Fibroblast of mammary gland (primary cell): ENCODE results near the gene SERINC1.

Source experiments
- DNase-seq: peaks from one replicate; pipeline ENCODE4 v3.0.0-alpha.2; 2010; ENCODE audit warnings: low read depth
- H3K4me3 ChIP-seq: 2 replicates; pipeline ENCODE4 v1.5.1; 2011; ENCODE audit warnings: low read depth, mild to moderate bottlenecking, low read length, moderate library complexity; ENCODE audit not compliant: control insufficient read depth
- TF ChIP-seq, protein P1 (sequence below): conservative IDR thresholded peaks from 2 replicates; pipeline ENCODE4 v1.5.1; 2011; ENCODE audit warnings: low read depth, low read length, inconsistent platforms; ENCODE audit not compliant: control insufficient read depth, insufficient read depth

The SERINC1 gene

GRCh38 chr6:122438975-122439374 is 32.6 kb downstream of the SERINC1 start:
- DNase-seq: no peak
- TF ChIP-seq, protein P1, sequence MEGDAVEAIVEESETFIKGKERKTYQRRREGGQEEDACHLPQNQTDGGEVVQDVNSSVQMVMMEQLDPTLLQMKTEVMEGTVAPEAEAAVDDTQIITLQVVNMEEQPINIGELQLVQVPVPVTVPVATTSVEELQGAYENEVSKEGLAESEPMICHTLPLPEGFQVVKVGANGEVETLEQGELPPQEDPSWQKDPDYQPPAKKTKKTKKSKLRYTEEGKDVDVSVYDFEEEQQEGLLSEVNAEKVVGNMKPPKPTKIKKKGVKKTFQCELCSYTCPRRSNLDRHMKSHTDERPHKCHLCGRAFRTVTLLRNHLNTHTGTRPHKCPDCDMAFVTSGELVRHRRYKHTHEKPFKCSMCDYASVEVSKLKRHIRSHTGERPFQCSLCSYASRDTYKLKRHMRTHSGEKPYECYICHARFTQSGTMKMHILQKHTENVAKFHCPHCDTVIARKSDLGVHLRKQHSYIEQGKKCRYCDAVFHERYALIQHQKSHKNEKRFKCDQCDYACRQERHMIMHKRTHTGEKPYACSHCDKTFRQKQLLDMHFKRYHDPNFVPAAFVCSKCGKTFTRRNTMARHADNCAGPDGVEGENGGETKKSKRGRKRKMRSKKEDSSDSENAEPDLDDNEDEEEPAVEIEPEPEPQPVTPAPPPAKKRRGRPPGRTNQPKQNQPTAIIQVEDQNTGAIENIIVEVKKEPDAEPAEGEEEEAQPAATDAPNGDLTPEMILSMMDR: no peak
- H3K4me3 ChIP-seq: no peak overlapping the region

GRCh38 chr6:122432816-122433215 is 38.8 kb downstream of the SERINC1 start:
- TF ChIP-seq, protein P1: no peak
- no peak for DNase-seq
- H3K4me3 ChIP-seq: no peak overlapping the region

- TF ChIP-seq, protein P1: no peak
- no peak for DNase-seq
- no peak overlapping the region for H3K4me3 ChIP-seq
Measured at GRCh38 chr6:122431780-122432179, 39.8 kb downstream of the SERINC1 start.

DNA sequence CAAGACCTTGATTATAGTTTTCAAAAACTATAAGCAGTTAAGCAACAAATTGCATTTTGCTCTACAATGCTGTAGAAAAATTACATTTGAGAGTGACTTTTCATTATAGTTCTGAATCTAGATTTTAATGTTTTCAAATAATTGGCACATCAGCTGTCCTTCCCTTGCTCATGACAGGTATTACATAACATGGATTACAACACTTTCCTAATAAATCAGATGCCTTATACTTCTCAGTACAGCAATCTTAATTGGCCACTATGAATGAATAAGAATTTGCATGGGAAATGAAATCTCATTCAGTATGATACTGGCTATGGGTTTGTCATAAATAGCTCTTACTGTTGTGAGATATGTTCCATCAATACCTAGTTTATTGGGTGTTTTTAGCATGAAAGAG is 42.3 kb downstream of the SERINC1 start:
- TF ChIP-seq, protein P1: no peak

GRCh38 chr6:122428781-122429180 is 42.8 kb downstream of the SERINC1 start:
- no peak for DNase-seq
- H3K4me3 ChIP-seq: no peak overlapping the region
- TF ChIP-seq, protein P1: no peak

More for the DNA sequence above, 42.3 kb downstream of the SERINC1 start:
- DNase-seq: no peak
- H3K4me3 ChIP-seq: no peak overlapping the region

GRCh38 chr6:122426597-122426996 is 45.0 kb downstream of the SERINC1 start:
- H3K4me3 ChIP-seq: no peak overlapping the region
- DNase-seq: no peak
- TF ChIP-seq, protein P1: no peak

DNA sequence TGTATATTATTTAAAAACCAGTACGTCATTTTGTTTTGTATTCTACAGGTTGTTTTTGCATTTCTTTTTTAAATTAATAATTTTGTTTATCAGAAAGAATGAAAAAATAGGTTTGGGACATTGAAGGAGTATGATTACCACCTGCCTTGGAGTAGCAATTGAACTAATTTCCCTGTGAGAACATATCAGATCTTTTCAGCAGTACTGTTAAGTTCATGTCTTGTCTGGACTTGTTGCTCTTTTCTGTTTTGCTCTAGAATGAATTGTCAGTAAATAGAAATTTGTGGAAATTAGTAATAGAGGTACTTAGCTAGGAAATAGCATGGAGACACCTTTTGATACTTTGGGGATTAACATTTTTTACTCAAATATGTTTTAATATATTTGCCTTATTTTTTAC is 47.9 kb downstream of the SERINC1 start:
- no peak overlapping the region for H3K4me3 ChIP-seq
- DNase-seq: no peak
- TF ChIP-seq, protein P1: no peak
